Neural cell (in vitro differentiated cells): ENCODE data around the gene ZAP70. TPM values are rescaled to one million over a fixed set of nuclear protein-coding genes. Genes with fewer than 3 reads are reported as not detected.
"Not testable (repeated sequence)": the region's sequence is repeated elsewhere in the genome, so short reads cannot be mapped to it uniquely, and the experiment has no call there.

Source experiments
- H2AFZ ChIP-seq: fragments of 200-600, 300-800 bp; sonication (generic), shearing (Covaris generic); 2 replicates; pipeline ENCODE4 v1.6.0; 2014; ENCODE audit warnings: low read depth, mild to moderate bottlenecking, antibody characterized with exemption, low read length, moderate library complexity
- H3F3A ChIP-seq: fragments of 200-600 bp; shearing (Covaris generic); 2 replicates; pipeline ENCODE4 v1.6.1; 2016; ENCODE audit warnings: mild to moderate bottlenecking, moderate library complexity, mixed read lengths, antibody characterized with exemption, low read length; ENCODE audit not compliant: insufficient read depth, poor library complexity, severe bottlenecking
- H3K27ac ChIP-seq: fragments of 200-600, 300-800 bp; sonication (generic), shearing (Covaris generic); 2 replicates; pipeline ENCODE4 v1.5.1; 2014; ENCODE audit warnings: mild to moderate bottlenecking, low read length, moderate library complexity
- H3K27me3 ChIP-seq: fragments of 300-800, 200-600 bp; sonication (generic), shearing (Covaris generic); 2 replicates; pipeline ENCODE4 v1.6.0; 2014; ENCODE audit warnings: mild to moderate bottlenecking, low read depth, low read length, moderate library complexity; ENCODE audit not compliant: insufficient read depth
- H3K36me3 ChIP-seq: fragments of 300-800, 200-600 bp; sonication (generic), shearing (Covaris generic); 2 replicates; pipeline ENCODE4 v1.5.1; 2014; ENCODE audit warnings: mild to moderate bottlenecking, antibody characterized with exemption, low read length, moderate library complexity; ENCODE audit not compliant: insufficient read depth
- H3K4me2 ChIP-seq: fragments of 300-800, 200-600 bp; sonication (generic), shearing (Covaris generic); 2 replicates; pipeline ENCODE4 v1.6.0; 2014; ENCODE audit warnings: mild to moderate bottlenecking, low read length
- H3K4me3 ChIP-seq: fragments of 300-800, 200-600 bp; sonication (generic), shearing (Covaris generic); 2 replicates; pipeline ENCODE4 v1.5.1; 2014; ENCODE audit warnings: mild to moderate bottlenecking, low read length, moderate library complexity
- H3K79me2 ChIP-seq: fragments of 200-600 bp; shearing (Covaris generic); replicated peaks from 2 replicates; pipeline ENCODE4 v1.6.0; 2014; ENCODE audit warnings: mild to moderate bottlenecking, low read length, moderate library complexity; ENCODE audit not compliant: insufficient read depth
- H3K9ac ChIP-seq: fragments of 300-800, 200-600 bp; sonication (generic), shearing (Covaris generic); 2 replicates; pipeline ENCODE4 v1.6.1; 2016; ENCODE audit warnings: mild to moderate bottlenecking, low read length, mixed read lengths
- H3K9me2 ChIP-seq: fragments of 200-600 bp; shearing (Covaris generic); 2 replicates; pipeline ENCODE4 v1.6.1; 2016; ENCODE audit warnings: mild to moderate bottlenecking, low read length, mixed read lengths; ENCODE audit not compliant: insufficient read depth
- H3K9me3 ChIP-seq: fragments of 200-600, 300-800 bp; sonication (generic), shearing (Covaris generic); 2 replicates; pipeline ENCODE4 v1.6.1; 2016; ENCODE audit warnings: mild to moderate bottlenecking, mixed run types, low read length, moderate library complexity, mixed read lengths
- H4K20me1 ChIP-seq: fragments of 200-600 bp; shearing (Covaris generic); 2 replicates; pipeline ENCODE4 v1.6.1; 2016; ENCODE audit warnings: mild to moderate bottlenecking, mixed run types; ENCODE audit not compliant: insufficient read depth
- EP300 ChIP-seq: fragments of 450-650 bp; conservative IDR thresholded peaks from 2 replicates; pipeline ENCODE4 v1.6.1; 2014; ENCODE audit warnings: antibody characterized with exemption, mild to moderate bottlenecking, moderate library complexity; ENCODE audit not compliant: poor library complexity, severe bottlenecking
- EZH2 ChIP-seq: fragments of 200-600, 300-800 bp; shearing (Covaris generic), sonication (generic); IDR thresholded peaks from 2 replicates; pipeline ENCODE4 v1.6.1; 2014; ENCODE audit warnings: antibody characterized with exemption, low read length, borderline replicate concordance, mild to moderate bottlenecking; ENCODE audit not compliant: insufficient read depth, poor library complexity, severe bottlenecking
- POLR2AphosphoS5 ChIP-seq: IDR thresholded peaks from 2 replicates; pipeline ENCODE4 v1.6.1; 2012
- SMC3 ChIP-seq: fragments of 450-650 bp; conservative IDR thresholded peaks from 2 replicates; pipeline ENCODE4 v1.6.1; 2014; ENCODE audit warnings: antibody characterized with exemption, mild to moderate bottlenecking, moderate library complexity; ENCODE audit not compliant: poor library complexity
- TAF1 ChIP-seq: IDR thresholded peaks from 2 replicates; pipeline ENCODE4 v1.6.1; 2012; ENCODE audit warnings: low read depth
- polyA plus RNA-seq: library from polyadenylated mRNA; depleted of rRNA; stranded (reverse); fragments of >200 nt; gene quantifications from 2 replicates; pipeline ENCODE4 v1.2.3, GENCODE V29; 2014
- TF ChIP-seq, protein P1 (sequence below): IDR thresholded peaks from 2 replicates; pipeline ENCODE4 v1.6.1; 2012; ENCODE audit warnings: borderline replicate concordance
- TF ChIP-seq, protein P2 (sequence below): fragments of 450-650 bp; IDR thresholded peaks from 2 replicates; pipeline ENCODE4 v1.5.1; 2014; ENCODE audit warnings: antibody characterized with exemption, mild to moderate bottlenecking, moderate library complexity; ENCODE audit not compliant: poor library complexity, severe bottlenecking

ZAP70 gene
- polyA plus RNA-seq, 1 donor from 2014 or later = 0.59 TPM

GRCh38 chr2:97677480-97677879 is 35.9 kb upstream of the ZAP70 start:
- H4K20me1 ChIP-seq = no peaks in the 10 kb centered on the region

GRCh38 chr2:97678298-97678697 is 35.1 kb upstream of the ZAP70 start:
- no peaks in the 10 kb centered on the region for H3K79me2 ChIP-seq
- TF ChIP-seq EZH2 (no peak), POLR2AphosphoS5 (no peak), EP300 (no peak), TAF1 (no peak), SMC3 (no peak)
- no peak overlapping the region for H2AFZ ChIP-seq
- no peaks in the 10 kb centered on the region for H3K27me3 ChIP-seq
- H3K36me3 ChIP-seq = no peaks in the 10 kb centered on the region
- no peak overlapping the region for H3K27ac ChIP-seq
- no peaks in the 10 kb centered on the region for H3F3A ChIP-seq
- no peaks in the 10 kb centered on the region for H3K9me2 ChIP-seq
- no peaks in the 10 kb centered on the region for H3K9me3 ChIP-seq
- H4K20me1 ChIP-seq = no peaks in the 10 kb centered on the region
- H3K9ac ChIP-seq = no peak overlapping the region
- H3K4me3 ChIP-seq = no peak overlapping the region
- no peak overlapping the region for H3K4me2 ChIP-seq

More at GRCh38 chr2:97677480-97677879, 35.9 kb upstream of the ZAP70 start:
- Histone ChIP-seq H3K36me3 (no peaks in the 10 kb centered on the region), H3K9ac (no peak overlapping the region), H3F3A (no peaks in the 10 kb centered on the region), H3K9me3 (no peaks in the 10 kb centered on the region), H3K79me2 (no peaks in the 10 kb centered on the region), H2AFZ (no peak overlapping the region), H3K27me3 (no peaks in the 10 kb centered on the region), H3K4me3 (no peak overlapping the region), H3K9me2 (no peaks in the 10 kb centered on the region), H3K4me2 (no peak overlapping the region), H3K27ac (no peak overlapping the region)
- TF ChIP-seq, protein P1, sequence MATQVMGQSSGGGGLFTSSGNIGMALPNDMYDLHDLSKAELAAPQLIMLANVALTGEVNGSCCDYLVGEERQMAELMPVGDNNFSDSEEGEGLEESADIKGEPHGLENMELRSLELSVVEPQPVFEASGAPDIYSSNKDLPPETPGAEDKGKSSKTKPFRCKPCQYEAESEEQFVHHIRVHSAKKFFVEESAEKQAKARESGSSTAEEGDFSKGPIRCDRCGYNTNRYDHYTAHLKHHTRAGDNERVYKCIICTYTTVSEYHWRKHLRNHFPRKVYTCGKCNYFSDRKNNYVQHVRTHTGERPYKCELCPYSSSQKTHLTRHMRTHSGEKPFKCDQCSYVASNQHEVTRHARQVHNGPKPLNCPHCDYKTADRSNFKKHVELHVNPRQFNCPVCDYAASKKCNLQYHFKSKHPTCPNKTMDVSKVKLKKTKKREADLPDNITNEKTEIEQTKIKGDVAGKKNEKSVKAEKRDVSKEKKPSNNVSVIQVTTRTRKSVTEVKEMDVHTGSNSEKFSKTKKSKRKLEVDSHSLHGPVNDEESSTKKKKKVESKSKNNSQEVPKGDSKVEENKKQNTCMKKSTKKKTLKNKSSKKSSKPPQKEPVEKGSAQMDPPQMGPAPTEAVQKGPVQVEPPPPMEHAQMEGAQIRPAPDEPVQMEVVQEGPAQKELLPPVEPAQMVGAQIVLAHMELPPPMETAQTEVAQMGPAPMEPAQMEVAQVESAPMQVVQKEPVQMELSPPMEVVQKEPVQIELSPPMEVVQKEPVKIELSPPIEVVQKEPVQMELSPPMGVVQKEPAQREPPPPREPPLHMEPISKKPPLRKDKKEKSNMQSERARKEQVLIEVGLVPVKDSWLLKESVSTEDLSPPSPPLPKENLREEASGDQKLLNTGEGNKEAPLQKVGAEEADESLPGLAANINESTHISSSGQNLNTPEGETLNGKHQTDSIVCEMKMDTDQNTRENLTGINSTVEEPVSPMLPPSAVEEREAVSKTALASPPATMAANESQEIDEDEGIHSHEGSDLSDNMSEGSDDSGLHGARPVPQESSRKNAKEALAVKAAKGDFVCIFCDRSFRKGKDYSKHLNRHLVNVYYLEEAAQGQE = no peak
- TF ChIP-seq, protein P2, sequence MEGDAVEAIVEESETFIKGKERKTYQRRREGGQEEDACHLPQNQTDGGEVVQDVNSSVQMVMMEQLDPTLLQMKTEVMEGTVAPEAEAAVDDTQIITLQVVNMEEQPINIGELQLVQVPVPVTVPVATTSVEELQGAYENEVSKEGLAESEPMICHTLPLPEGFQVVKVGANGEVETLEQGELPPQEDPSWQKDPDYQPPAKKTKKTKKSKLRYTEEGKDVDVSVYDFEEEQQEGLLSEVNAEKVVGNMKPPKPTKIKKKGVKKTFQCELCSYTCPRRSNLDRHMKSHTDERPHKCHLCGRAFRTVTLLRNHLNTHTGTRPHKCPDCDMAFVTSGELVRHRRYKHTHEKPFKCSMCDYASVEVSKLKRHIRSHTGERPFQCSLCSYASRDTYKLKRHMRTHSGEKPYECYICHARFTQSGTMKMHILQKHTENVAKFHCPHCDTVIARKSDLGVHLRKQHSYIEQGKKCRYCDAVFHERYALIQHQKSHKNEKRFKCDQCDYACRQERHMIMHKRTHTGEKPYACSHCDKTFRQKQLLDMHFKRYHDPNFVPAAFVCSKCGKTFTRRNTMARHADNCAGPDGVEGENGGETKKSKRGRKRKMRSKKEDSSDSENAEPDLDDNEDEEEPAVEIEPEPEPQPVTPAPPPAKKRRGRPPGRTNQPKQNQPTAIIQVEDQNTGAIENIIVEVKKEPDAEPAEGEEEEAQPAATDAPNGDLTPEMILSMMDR = no peak

GRCh38 chr2:97687235-97687634 is 26.1 kb upstream of the ZAP70 start:
- H3K4me3 ChIP-seq, H4K20me1 ChIP-seq, H3K27me3 ChIP-seq, H3K36me3 ChIP-seq, H3K9me2 ChIP-seq, H3K9me3 ChIP-seq, H3K79me2 ChIP-seq, H3K9ac ChIP-seq, H3K4me2 ChIP-seq, H3K27ac ChIP-seq, H3F3A ChIP-seq, H2AFZ ChIP-seq: not testable (repeated sequence)
